ENCODE measurements around the gene DNAH17. TPM values are rescaled to one million over a fixed set of nuclear protein-coding genes. Genes with fewer than 3 reads are reported as not detected.

The DNAH17 gene
- total and polyA plus RNA-seq, 2 of the 13 experiments (the other 11 are each of a cell fraction or from before 2014, with no cell fraction given) = 0.86 to 1.6 TPM

DNA sequence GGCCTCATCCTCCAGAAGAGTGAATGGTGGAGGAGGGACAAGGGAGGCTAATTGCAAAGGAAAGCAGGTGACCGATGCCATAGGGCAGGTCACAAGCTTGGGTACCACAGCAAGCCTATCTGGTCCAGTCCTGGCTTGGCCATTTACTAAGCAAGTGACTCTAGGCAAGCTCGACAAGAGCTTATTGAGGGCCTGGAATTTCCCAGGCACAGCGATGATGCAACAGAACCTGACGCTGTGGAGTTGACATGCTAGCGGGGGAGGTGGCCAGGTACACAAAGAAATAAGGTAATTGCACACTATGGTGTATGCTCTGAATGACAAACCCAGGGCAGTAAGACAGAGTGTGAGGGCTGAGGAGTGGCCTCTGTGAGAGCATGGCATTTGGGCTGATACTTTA is 100.2 kb downstream of the DNAH17 start (continued):
- TF ChIP-seq, protein P1, sequence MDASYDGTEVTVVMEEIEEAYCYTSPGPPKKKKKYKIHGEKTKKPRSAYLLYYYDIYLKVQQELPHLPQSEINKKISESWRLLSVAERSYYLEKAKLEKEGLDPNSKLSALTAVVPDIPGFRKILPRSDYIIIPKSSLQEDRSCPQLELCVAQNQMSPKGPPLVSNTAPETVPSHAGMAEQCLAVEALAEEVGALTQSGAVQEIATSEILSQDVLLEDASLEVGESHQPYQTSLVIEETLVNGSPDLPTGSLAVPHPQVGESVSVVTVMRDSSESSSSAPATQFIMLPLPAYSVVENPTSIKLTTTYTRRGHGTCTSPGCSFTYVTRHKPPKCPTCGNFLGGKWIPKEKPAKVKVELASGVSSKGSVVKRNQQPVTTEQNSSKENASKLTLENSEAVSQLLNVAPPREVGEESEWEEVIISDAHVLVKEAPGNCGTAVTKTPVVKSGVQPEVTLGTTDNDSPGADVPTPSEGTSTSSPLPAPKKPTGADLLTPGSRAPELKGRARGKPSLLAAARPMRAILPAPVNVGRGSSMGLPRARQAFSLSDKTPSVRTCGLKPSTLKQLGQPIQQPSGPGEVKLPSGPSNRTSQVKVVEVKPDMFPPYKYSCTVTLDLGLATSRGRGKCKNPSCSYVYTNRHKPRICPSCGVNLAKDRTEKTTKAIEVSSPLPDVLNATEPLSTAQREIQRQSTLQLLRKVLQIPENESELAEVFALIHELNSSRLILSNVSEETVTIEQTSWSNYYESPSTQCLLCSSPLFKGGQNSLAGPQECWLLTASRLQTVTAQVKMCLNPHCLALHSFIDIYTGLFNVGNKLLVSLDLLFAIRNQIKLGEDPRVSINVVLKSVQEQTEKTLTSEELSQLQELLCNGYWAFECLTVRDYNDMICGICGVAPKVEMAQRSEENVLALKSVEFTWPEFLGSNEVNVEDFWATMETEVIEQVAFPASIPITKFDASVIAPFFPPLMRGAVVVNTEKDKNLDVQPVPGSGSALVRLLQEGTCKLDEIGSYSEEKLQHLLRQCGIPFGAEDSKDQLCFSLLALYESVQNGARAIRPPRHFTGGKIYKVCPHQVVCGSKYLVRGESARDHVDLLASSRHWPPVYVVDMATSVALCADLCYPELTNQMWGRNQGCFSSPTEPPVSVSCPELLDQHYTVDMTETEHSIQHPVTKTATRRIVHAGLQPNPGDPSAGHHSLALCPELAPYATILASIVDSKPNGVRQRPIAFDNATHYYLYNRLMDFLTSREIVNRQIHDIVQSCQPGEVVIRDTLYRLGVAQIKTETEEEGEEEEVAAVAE (CRISPR knock-in tag; IDR thresholded peaks at IDR 0.05; ENCODE audit: borderline replicate concordance) = no peak
- TF ChIP-seq, protein P2, sequence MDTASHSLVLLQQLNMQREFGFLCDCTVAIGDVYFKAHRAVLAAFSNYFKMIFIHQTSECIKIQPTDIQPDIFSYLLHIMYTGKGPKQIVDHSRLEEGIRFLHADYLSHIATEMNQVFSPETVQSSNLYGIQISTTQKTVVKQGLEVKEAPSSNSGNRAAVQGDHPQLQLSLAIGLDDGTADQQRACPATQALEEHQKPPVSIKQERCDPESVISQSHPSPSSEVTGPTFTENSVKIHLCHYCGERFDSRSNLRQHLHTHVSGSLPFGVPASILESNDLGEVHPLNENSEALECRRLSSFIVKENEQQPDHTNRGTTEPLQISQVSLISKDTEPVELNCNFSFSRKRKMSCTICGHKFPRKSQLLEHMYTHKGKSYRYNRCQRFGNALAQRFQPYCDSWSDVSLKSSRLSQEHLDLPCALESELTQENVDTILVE (CRISPR knock-in tag; IDR thresholded peaks at IDR 0.05) = no peak
- no peak for TF ChIP-seq STAG1 (CRISPR knock-in tag; IDR thresholded peaks at IDR 0.05)
- peak; percentile 54 for TF ChIP-seq KDM2A (CRISPR knock-in tag; IDR thresholded peaks at IDR 0.05; ENCODE audit: borderline replicate concordance, low read depth)
- TF ChIP-seq, protein P3, sequence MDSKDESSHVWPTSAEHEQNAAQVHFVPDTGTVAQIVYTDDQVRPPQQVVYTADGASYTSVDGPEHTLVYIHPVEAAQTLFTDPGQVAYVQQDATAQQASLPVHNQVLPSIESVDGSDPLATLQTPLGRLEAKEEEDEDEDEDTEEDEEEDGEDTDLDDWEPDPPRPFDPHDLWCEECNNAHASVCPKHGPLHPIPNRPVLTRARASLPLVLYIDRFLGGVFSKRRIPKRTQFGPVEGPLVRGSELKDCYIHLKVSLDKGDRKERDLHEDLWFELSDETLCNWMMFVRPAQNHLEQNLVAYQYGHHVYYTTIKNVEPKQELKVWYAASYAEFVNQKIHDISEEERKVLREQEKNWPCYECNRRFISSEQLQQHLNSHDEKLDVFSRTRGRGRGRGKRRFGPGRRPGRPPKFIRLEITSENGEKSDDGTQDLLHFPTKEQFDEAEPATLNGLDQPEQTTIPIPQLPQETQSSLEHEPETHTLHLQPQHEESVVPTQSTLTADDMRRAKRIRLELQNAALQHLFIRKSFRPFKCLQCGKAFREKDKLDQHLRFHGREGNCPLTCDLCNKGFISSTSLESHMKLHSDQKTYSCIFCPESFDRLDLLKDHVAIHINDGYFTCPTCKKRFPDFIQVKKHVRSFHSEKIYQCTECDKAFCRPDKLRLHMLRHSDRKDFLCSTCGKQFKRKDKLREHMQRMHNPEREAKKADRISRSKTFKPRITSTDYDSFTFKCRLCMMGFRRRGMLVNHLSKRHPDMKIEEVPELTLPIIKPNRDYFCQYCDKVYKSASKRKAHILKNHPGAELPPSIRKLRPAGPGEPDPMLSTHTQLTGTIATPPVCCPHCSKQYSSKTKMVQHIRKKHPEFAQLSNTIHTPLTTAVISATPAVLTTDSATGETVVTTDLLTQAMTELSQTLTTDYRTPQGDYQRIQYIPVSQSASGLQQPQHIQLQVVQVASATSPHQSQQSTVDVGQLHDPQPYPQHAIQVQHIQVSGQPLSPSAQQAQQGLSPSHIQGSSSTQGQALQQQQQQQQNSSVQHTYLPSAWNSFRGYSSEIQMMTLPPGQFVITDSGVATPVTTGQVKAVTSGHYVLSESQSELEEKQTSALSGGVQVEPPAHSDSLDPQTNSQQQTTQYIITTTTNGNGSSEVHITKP (CRISPR knock-in tag; IDR thresholded peaks at IDR 0.05; ENCODE audit: low read depth) = no peak
- no peak for TF ChIP-seq SMAD9 (CRISPR knock-in tag; IDR thresholded peaks at IDR 0.05)
- no peak for TF ChIP-seq HCFC1 (IDR thresholded peaks at IDR 0.05; ENCODE audit: low read depth, low read length)
- TF ChIP-seq THAP11 (CRISPR knock-in tag; IDR thresholded peaks at IDR 0.05) = peak; percentile 24; the same call in 1 of the 2 replicates
- TF ChIP-seq, protein P4, sequence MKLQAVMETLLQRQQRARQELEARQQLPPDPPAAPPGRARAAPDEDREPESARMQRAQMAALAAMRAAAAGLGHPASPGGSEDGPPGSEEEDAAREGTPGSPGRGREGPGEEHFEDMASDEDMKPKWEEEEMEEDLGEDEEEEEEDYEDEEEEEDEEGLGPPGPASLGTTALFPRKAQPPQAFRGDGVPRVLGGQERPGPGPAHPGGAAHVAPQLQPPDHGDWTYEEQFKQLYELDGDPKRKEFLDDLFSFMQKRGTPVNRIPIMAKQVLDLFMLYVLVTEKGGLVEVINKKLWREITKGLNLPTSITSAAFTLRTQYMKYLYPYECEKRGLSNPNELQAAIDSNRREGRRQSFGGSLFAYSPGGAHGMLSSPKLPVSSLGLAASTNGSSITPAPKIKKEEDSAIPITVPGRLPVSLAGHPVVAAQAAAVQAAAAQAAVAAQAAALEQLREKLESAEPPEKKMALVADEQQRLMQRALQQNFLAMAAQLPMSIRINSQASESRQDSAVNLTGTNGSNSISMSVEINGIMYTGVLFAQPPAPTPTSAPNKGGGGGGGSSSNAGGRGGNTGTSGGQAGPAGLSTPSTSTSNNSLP (IDR thresholded peaks at IDR 0.05; ENCODE audit: low read depth, low read length) = no peak
- TF ChIP-seq ZNF883 (CRISPR knock-in tag; IDR thresholded peaks at IDR 0.05; ENCODE audit: not compliant biosample characterization) = no peak
- TF ChIP-seq, protein P5, sequence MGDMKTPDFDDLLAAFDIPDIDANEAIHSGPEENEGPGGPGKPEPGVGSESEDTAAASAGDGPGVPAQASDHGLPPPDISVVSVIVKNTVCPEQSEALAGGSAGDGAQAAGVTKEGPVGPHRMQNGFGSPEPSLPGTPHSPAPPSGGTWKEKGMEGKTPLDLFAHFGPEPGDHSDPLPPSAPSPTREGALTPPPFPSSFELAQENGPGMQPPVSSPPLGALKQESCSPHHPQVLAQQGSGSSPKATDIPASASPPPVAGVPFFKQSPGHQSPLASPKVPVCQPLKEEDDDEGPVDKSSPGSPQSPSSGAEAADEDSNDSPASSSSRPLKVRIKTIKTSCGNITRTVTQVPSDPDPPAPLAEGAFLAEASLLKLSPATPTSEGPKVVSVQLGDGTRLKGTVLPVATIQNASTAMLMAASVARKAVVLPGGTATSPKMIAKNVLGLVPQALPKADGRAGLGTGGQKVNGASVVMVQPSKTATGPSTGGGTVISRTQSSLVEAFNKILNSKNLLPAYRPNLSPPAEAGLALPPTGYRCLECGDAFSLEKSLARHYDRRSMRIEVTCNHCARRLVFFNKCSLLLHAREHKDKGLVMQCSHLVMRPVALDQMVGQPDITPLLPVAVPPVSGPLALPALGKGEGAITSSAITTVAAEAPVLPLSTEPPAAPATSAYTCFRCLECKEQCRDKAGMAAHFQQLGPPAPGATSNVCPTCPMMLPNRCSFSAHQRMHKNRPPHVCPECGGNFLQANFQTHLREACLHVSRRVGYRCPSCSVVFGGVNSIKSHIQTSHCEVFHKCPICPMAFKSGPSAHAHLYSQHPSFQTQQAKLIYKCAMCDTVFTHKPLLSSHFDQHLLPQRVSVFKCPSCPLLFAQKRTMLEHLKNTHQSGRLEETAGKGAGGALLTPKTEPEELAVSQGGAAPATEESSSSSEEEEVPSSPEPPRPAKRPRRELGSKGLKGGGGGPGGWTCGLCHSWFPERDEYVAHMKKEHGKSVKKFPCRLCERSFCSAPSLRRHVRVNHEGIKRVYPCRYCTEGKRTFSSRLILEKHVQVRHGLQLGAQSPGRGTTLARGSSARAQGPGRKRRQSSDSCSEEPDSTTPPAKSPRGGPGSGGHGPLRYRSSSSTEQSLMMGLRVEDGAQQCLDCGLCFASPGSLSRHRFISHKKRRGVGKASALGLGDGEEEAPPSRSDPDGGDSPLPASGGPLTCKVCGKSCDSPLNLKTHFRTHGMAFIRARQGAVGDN (CRISPR knock-in tag; IDR thresholded peaks at IDR 0.05) = no peak
- no peak for TF ChIP-seq ZNF17 (CRISPR knock-in tag; IDR thresholded peaks at IDR 0.05)
- no peak for TF ChIP-seq GATAD1 (CRISPR knock-in tag; IDR thresholded peaks at IDR 0.05)
- TF ChIP-seq ZBTB7B (CRISPR knock-in tag; IDR thresholded peaks at IDR 0.05) = no peak
- TF ChIP-seq ZNF337 (CRISPR knock-in tag; IDR thresholded peaks at IDR 0.05; ENCODE audit: borderline replicate concordance, low read depth) = no peak

Measured in HepG2 (cell line).